ENCODE results near the gene GPR137.

GRCh38 chr11:64331569-64332371, 46.1 kb downstream of the GPR137 start:
- TF ChIP-seq, protein P1, sequence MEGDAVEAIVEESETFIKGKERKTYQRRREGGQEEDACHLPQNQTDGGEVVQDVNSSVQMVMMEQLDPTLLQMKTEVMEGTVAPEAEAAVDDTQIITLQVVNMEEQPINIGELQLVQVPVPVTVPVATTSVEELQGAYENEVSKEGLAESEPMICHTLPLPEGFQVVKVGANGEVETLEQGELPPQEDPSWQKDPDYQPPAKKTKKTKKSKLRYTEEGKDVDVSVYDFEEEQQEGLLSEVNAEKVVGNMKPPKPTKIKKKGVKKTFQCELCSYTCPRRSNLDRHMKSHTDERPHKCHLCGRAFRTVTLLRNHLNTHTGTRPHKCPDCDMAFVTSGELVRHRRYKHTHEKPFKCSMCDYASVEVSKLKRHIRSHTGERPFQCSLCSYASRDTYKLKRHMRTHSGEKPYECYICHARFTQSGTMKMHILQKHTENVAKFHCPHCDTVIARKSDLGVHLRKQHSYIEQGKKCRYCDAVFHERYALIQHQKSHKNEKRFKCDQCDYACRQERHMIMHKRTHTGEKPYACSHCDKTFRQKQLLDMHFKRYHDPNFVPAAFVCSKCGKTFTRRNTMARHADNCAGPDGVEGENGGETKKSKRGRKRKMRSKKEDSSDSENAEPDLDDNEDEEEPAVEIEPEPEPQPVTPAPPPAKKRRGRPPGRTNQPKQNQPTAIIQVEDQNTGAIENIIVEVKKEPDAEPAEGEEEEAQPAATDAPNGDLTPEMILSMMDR (IDR thresholded peaks at IDR 0.05), result no peak
- TF ChIP-seq EMX1 (CRISPR knock-in tag; IDR thresholded peaks at IDR 0.05) (no peak), ATF1 (CRISPR knock-in tag; IDR thresholded peaks at IDR 0.05) (no peak), NR2C2 (CRISPR knock-in tag; IDR thresholded peaks at IDR 0.05) (no peak)
